Right hindlimb (tissue), 1 donor: ENCODE data around the gene ATPAF1.

ENCODE experiments used
- DNase-seq: peaks from one replicate; pipeline ENCODE4 v3.0.0-alpha.2; 2018

ATPAF1 gene

DNA sequence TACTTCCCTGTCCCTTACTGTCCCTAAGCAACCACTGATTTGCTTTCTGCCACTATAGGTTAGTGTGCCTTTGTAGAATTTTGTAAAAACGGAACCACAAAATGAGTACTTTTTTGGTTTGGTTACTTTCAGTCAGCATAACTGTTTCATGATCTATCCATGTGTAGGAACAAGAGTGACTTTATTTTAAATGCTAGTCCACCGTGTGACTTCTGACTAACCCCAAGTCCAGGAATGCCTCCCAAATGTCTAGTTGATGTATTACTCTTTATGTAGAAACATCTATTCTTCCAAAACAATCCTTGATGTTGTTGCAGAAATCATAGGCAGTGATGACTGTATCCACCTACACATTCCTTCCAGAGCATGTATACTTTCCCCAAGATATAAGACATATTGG is 21.3 kb downstream of the ATPAF1 start:
- no peak for DNase-seq

DNA sequence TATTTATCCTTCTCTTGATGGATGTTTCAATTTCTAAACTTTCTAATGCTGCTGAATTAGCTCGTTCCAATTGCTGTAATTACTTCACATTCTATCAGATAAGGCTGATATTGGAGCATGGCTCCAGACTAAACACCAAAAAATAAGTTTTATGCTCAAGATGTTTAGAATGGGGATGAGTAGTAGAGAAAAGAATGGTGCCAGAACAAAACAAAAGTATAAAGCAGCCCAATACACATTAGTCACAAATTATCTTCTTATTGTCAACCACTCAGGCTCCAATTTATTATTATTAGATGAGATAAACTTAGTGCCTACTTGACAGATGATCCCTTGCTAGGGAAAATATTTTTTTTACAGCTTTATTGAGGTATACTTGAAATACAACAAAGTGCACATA is 21.8 kb downstream of the ATPAF1 start:
- DNase-seq, result no peak

DNA sequence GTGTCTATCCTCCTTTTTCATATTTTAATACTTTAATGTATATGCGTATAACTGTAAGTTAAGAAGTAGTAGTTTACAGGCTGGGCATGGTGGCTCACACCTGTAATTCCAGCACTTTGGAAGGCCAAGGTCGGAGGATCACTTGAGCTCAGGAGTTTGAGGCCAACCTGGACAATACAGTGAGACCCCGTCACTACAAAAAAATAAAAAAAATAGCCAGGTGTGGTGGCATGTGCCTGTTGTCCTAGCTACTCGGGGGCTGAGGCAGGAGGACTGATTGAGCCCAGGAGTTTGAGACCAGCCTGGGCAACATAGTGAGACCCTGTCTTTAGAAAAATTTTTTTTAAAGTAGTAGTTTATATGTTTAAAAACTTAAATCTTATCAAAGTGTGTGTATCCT is 22.3 kb downstream of the ATPAF1 start:
- no peak for DNase-seq

DNA sequence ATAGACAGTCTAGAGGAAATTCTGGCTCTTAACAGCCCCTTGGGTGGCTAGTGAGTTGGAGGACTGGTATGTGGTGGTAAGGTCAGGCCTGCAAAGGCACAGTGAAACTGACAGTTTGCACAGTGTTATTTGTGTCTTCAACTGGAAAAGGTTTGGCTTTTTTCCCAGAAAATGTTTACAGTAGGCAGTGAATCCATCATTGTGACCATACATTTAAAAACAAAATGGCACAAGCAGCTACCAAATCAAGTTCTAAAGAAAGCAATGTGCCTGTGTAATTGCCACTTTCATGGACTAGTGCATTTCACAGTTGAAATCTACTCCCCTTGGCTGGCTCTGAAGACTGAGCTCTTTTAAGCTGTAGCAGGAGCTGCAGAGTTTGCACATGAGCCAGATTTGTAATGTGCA is 24.8 kb downstream of the ATPAF1 start:
- DNase-seq, result no peak

DNA sequence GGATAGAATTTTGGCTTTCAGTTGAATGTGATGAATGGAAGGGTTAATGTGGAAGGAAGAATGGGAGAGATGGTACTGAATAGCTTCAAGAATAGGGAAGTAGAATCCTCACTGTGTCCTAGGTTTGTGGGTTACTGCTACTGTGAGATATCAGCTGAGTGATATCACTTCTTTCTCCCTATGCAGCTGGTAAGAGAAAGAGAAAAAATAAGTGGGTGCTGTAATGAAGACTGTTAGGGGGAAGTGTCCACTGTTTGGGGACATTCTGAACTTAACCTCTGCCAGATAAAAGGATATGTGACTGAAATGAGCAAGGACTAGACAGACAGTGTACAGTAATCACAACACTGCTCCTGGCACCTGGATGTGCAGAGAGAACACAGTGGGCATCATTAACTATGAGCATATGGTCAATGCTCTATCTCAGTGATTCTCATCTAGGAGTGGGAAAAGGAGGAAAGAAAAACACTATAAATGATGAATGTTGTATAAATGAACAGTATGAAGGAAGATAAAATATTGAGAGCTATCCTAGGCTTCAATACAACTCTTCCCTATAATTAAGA is 26.0 kb downstream of the ATPAF1 start:
- no peak for DNase-seq

DNA sequence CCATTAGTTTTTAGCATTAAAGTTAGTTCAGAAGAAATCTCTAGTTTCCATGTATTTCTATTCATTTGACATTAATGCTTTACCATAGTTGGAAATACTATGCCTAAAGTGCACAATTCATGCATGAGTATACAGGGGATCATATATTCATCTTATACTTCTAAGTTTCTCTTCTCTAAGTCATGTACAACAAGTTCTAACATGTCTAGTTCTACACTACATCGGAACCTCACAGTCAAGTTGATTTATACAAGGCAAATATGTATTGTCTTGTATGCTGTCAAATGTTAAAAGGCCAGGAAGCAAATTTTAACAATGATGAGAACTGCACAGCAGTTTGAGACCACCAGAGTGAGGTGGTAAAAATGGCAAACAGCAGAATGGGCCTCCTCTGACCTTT is 28.6 kb downstream of the ATPAF1 start:
- DNase-seq, result no peak

DNA sequence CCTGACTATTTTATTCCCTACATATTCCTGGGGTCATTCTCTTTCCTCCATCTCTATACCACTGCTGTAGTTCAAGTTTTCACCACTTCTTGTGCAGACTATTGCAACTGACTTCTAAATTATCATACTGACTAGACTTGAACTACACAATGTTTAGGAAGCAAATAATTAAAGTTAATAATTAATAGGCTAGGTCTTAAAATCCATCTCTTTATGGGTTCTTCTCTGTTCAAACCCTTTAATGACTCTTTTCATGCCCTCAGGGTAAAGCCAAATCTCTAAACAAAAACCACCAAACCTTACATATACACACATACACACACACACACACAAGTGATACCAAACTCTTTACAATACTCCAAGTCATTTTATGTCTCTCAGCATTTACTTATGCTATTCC is 29.2 kb downstream of the ATPAF1 start:
- no peak for DNase-seq

DNA sequence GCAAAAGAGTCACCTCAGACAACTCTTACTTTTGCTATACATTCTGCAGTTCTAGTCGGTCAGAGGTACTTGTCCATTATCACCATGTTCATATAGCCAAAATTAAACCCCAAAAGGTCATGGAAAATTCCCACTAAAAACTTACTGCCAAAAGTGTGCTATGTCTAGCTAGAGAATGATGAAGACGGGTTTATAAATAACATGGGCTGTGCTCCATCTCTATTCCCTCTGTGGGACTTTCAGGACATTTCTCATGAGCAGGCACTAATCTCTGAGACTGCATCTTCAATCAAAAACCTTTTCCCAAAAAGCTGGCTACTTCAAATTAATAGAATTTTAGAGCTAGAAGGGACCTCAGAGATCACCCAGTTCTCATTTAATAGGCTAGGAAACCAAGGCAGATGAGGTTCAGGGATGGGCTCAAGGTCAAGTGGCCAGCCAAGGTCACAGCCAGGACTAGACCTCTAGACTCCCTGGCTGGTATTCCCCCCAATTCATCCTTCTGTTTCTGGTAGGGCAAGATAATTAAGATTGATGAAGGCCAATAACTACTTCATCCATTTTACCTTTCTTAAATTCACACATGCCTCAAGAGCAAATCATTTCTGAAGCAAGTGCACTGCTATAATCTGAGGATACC is 30.6 kb downstream of the ATPAF1 start:
- DNase-seq, result no peak

DNA sequence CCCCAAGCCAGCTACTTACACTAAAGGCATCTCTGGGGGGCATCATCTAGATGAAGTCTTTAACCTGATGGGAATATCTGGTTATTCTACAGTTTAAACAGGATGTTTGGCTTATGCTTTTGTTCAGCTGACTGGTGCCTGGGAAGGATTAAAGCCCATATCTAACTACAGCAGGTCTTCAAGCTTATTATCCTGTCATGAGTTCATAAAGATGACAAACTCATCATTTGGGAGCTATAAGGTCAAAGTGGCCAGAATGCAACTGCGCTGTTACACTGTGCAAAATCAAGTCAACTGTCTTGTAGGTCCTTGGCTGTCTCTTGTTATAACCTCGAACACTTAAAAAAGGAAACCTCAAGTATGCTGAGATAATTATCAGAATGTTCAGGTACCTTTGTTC is 33.0 kb downstream of the ATPAF1 start:
- DNase-seq, result no peak

DNA sequence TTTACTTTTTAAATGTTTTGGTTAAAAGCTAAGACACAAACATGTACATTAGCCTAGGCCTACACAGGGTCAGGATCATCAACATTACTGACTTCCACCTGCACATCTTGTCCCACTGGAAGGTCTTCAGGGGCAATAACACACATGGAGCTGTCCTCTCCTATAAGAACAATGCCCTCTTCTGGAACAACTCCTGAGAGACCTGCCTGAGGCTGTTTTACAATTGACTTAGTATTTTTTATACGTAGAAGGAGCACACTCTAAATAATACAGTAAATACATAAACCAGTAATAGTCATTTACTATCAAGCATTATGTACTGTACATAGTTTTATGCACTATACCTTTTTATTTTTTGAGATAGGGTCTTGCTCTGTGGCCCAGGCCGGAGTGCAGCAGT is 37.4 kb downstream of the ATPAF1 start:
- no peak for DNase-seq

DNA sequence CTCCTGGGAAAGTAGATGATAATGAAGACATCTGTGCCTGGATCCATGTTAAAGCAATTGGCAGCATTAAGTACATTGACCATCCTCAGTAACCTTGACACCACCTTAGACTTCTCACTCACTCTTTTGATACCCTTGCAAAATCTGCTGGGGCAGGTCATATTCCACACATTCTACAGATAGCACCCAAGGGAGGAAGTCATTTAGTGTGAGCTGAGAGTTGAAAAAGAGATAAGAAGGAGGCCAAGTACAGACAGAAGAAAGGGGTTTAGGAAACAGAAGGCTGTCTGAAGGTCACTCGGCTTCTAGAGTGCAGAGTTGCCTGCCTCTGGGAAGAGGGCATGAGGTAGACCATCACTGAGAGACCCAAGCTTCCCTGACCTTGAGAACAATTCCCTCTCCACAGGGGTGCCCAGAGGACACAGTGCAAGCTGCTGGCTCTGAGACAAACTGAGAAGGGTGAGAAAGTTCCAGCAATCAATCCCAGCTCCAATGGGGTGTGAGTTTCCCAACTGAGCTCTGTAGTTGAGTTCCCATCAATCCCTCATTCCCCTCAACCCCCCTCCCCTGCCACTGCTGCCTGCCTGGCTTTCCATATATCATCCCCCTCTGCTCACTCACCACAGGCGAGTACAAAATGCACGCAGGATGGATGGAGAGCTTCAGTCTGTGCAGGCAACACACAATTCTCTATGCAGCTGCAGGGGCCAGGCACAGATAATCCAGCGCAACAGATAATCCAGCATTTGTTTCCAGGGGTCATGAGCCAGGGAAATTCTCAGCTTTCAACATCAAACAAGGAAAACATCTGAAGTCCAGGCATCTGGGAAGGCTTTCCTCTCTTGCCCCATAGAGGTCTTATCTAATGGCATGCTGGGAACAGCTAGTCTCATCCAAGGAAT is 44.2 kb downstream of the ATPAF1 start:
- no peak for DNase-seq

DNA sequence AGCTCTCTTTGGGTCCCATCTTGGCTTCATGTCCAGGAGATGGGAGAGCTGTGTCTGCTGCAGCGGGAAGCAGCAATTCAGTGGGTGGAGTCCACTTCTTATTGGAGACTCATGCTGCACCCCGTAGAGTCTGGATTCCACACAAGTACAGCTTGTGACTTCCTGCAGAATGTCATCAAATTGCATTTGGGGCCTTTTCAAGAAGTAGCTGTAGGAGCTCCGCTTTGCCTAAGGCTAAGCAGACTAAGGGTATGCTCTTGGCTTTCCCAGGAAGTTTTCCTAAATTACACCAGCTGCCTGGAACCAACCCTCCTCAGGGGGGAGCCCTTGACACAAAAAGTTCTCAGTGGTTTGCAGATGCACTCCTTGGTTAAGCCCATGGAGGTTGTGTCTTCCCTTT is 45.8 kb downstream of the ATPAF1 start:
- DNase-seq, result no peak

DNA sequence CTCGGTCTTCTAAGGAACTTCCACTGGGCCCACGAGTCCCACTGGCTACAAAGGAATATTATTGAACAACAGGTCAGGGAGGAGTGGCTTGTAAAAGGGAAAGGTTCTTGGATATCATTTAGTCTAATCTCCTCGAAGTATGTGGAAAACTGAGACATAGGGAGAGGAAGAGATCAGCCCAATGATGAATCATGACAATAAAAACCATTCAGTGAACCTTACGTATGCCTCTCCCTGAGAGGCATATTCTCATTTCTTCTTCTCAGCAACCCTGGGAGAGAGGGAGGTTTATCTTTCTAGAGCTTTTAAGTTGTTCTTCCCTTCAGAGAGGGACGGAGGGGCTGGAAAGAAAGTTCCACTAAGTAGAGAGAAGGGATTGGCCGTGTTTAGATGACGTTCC is 46.2 kb downstream of the ATPAF1 start:
- no peak for DNase-seq

DNA sequence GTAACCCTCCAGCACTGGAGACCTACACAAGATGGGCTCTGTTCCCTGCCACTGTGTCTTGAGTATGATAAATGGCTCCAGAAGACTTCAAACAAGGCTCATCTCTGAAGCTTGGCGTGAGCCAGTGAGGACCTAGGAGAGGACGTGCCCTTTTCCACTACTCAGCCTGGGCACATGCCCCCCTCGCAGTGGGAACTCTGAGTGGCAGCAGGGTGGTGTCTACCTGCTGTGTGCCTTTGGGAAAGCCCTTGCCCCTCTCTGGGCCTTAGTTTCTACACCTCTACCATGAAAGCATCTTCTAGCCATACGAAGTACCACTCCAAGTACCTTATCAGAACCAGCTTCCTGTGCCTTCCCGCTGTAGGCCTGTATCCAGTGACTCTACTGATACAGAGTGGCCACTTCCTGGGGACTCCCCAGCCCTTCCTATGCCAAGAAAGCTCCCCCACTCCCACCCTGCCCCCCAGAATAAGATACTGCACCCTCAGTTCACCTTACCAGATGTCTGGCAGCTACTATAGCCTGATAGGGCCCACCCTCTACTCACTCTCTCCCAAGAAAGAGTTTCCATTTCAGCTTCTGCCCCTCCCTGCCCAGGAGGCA is 48.4 kb downstream of the ATPAF1 start:
- DNase-seq, result no peak

DNA sequence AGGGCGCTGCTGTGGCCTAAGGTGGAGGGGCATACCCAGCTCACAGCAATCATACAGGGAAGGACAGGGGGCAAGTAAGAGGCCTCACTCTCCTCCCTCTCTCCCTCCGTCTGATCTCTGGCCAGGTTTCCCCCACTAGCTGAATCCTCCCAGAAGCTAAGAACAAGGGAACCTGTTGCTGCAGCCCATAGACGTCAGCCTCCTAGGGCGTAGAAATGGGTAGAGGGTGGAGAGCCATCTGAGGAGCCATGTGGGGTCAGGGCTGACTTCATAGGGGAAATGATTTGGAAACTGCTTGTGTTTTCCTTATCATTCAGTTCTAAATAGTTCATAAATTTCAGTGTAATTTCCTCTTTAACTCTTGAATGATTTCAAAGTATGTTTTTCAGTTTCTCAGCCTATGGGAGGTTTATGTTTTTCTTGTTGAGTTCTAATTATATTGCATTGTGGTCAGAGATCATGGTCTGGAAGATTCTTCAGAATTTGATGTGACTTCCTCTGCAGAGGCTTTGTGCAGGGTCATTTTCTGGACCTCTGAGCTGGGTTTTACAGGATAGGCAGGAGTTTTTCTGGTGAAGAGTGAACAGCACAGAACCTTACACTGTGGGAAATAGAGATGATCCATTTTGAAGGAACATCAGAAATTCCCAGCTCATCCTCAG is 49.3 kb downstream of the ATPAF1 start:
- no peak for DNase-seq

DNA sequence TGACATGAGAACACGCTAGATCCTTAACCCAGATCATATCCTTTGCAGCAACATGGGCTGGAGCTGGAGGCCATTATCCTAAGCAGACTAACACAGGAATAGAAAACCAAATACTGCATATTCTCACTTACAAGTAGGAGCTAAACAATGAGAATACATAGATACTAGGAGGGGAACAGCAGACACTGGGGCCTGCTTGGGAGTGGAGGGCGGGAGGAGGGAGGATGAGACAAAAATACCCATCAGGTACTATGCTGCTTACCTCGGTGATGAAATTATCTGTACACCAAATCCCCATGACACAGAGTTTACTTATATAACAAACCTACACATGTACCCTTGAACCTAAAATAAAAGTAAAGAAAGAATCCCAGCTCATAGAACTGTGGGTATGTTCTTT is 50.3 kb downstream of the ATPAF1 start:
- no peak for DNase-seq

DNA sequence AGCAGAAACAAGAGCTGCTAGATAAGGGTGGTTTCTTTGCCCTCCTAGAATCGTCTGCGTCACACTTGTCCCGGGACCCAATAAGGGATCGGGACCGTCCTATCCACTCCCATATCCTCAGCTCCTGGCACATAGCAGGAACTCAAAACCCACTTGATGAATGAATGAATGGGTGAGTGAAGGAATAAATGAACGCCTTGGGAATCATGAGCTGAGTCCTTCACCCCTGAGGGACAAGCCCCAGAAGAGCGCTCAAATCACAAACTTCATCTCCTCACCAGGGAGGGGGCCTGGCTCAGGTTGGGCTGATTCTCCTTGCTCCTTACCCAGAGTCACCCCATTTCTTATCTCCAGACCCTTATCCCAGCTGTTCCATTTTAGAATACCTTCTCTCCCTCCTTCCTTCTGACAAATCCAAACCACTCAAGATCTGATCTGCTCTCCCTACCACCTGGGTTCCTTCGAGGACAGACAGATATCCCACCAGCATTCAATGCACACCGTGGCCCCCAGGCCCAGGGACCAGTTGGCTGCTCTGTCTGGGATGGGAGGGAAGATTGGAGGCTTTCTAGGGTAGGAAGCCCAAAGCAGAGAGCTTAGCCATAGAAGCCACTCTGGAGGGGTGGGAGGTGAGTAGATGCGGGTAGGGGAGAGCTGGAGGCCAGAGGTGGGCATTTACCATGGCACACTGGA is 50.9 kb downstream of the ATPAF1 start:
- DNase-seq, result no peak

DNA sequence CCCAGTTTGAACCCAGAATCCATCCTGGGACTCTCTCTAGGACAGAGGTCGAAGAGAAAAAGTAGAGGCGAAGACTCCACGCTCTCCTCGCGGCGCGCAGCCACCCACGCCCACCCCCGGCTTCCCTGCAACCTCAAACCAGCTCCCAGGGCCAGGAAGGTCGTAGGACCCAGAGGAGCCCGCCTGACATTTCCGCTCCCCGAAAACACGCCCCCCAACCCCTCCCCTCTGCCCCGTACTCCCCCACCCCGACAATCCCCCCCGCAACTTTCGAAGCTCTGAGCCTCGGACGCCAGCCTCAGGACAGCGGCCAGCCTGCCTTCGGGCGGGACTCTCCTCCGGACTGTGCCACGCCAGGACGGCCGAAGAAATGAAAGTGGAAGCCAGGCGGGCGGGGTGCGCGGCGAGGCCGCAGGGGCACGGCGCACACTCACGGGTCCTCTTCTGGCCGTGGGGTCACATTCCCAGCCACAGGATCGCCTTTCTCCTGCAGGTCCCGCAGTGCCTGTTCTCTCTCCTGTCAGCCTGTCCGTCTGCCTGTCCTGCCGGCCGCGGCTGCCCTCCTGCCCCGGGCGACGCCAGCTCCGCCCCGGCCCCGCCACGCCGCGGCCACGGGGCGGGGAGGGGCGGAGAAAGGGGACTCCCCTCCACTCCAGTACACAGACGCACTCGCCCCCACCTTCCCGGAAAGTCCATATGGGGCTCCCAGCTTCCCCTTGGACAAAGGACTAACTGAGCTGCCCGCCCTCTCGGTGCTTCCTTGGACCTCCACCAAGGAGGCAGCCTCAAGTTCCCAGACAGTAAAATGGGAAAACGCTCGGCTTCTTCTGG is 51.7 kb downstream of the ATPAF1 start, which contains the start of gene MOB3C:
Gene MOB3C, minus strand, starts transcription at position 535 of the 831 bp plus-strand sequence. CDS start 3,490 bp downstream, outside the sequence.
- DNase-seq, result peak; percentile 92

DNA sequence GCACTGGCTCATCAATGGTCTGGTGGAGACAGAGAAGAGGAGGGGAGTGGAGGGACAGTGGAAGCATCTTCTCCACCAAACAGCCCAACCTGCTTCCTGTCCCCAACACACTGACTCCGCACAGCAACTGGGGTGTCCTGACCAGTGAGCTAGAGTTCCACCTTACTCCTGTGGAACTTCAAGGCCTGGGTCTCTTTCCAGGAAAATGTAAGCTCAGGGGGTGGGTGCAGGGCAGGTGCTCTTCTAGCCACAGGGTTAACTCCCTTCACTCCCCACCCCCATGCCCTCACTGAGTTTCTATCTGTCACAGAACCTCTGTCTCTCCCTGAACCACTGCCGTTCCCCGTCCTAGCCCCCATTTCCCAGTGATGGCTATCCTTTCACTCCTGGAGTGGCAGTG is 52.4 kb downstream of the ATPAF1 start:
- DNase-seq, result no peak

DNA sequence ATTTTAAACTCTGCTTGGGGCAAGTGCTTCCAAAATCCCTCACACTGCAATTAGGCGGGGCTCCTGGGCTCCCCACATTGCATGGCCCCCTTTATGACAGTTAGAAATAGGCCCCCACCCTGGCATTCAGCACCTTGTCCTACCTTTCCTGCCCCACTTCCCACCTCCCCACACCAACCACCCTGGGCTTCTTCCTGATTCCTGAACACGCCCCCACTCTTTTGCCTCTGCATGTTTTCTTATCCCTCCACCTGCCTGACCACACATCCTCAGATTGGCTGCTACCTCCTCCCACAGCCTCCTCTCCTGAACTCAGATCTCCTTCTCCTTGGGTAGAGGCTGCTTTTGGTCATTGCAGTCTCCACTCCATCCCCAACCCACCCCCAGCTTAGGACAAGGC is 53.1 kb downstream of the ATPAF1 start:
- no peak for DNase-seq

DNA sequence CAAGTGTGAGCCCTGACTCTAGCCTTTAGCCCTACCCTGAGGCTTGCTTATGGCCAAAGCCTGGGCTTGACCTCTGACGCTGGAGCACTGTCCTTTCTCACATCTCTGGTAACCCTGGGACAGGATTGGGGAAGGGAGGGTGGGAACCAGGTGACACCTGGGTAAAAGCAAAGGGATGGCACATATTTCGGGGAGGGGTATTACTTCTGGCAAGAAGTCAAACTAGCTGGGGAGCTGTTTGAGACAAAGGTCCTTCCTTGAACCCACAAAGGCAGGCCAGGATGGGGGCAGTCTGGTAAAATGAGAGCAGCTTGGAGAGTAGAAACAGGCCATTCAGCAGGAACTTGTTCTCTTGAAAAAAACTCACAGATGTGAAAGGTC is 53.6 kb downstream of the ATPAF1 start:
- DNase-seq, result no peak
